Ovary (tissue), 3 donors: ENCODE data around the gene DUSP11.

Source experiments
- POLR2A ChIP-seq: fragments of 450-650 bp; IDR thresholded peaks from one replicate; pipeline ENCODE4 v1.6.1; 2017; ENCODE audit warnings: antibody characterized with exemption, mild to moderate bottlenecking, moderate library complexity
- TF ChIP-seq, protein P1 (sequence below), 3 donors: fragments of 450-650 bp in 2 of 3; fragments of 200-600 bp in 1 of 3; IDR thresholded peaks; one replicate each; pipeline versions ENCODE4 v1.5.1 to v1.8.0; 2016 to 2022; ENCODE audit warnings: antibody characterized with exemption in 3 of 3, mild to moderate bottlenecking in 1 of 3
- donor health status: DM: no; HTN: no; CAD: no.

DNA sequence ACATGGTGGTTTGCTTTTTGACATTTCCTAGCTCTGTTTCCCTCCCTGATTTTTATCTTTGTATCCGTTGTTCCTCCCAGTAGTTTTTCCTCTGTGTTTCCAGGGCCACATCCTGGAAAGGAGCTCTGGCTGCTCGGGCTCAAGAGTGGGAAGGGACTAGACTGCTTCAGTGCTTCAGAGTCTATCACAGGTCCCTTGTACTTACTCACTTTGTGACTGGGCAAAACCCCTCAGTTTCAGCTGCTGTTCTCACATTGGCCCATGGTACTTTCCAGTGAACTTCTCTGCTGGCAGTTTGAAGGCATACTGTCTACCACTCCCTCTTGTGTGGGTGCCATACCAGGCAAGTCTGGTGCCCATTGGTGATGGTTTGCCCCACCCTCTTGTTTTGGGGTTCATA is 41.3 kb upstream of the DUSP11 start:
- TF ChIP-seq, protein P1, sequence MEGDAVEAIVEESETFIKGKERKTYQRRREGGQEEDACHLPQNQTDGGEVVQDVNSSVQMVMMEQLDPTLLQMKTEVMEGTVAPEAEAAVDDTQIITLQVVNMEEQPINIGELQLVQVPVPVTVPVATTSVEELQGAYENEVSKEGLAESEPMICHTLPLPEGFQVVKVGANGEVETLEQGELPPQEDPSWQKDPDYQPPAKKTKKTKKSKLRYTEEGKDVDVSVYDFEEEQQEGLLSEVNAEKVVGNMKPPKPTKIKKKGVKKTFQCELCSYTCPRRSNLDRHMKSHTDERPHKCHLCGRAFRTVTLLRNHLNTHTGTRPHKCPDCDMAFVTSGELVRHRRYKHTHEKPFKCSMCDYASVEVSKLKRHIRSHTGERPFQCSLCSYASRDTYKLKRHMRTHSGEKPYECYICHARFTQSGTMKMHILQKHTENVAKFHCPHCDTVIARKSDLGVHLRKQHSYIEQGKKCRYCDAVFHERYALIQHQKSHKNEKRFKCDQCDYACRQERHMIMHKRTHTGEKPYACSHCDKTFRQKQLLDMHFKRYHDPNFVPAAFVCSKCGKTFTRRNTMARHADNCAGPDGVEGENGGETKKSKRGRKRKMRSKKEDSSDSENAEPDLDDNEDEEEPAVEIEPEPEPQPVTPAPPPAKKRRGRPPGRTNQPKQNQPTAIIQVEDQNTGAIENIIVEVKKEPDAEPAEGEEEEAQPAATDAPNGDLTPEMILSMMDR (IDR thresholded peaks at IDR 0.05), result no peak
- no peak for TF ChIP-seq POLR2A
